Measurements from ENCODE around the gene ZC3HAV1. TPM values are rescaled to one million over a fixed set of nuclear protein-coding genes. Genes with fewer than 3 reads are reported as not detected.
A peak's percentile ranks its signal among the peaks of the same experiment; 100 is the strongest.
"Not testable (repeated sequence)": the region's sequence is repeated elsewhere in the genome, so short reads cannot be mapped to it uniquely, and the experiment has no call there.

Gene ZC3HAV1
- total and polyA plus RNA-seq, 2 of the 4 experiments (the other 2 are of a cell fraction), result 9.9 to 22.4 TPM

- TF ChIP-seq RCOR1 (IDR thresholded peaks at IDR 0.05; ENCODE audit: insufficient replicate concordance, low read length), result no peak
- TF ChIP-seq CHD1 (IDR thresholded peaks at IDR 0.05; ENCODE audit: low read depth, low read length), result no peak
- TF ChIP-seq POLR2A (IDR thresholded peaks at IDR 0.05; ENCODE audit: low read depth, low read length), result no peak
These were observed 993 bp downstream of the ZC3HAV1 start (continued) for GRCh38 chr7:139108266-139109187.

- Histone ChIP-seq H3K79me1 (ENCODE audit: low read depth in 1 of 2, low read length in 2 of 2) (peaks cover 19 to 45% of the 10 kb centered on the region in 2 experiments), H3K4me1 (ENCODE audit: control insufficient read depth, insufficient read depth, low read length) (peaks cover 2% of the 10 kb centered on the region), H2AK9ac (replicated peaks; ENCODE audit: low read depth, low read length, poor library complexity) (no peak overlapping the region), H4K5ac (ENCODE audit: low read depth, low read length) (no peak overlapping the region), H2BK20ac (ENCODE audit: low read depth, low read length) (no peak overlapping the region), H3K9me3 (ENCODE audit: control insufficient read depth, insufficient read depth, low read length) (no peaks in the 10 kb centered on the region), H2BK120ac (ENCODE audit: low read depth, low read length) (no peak overlapping the region), H3K27me3 (ENCODE audit: control insufficient read depth, insufficient read depth, low read length) (no peaks in the 10 kb centered on the region), H4K20me1 (ENCODE audit: insufficient read depth, low read length) (peaks cover 3% of the 10 kb centered on the region; the same call in 1 of the 2 replicates), H2BK15ac (ENCODE audit: low read depth, low read length) (no peak overlapping the region), H2AFZ (replicated peaks; ENCODE audit: low read length, poor library complexity) (no peak overlapping the region), H3K36me3 (ENCODE audit: control insufficient read depth, insufficient read depth, low read length) (no peaks in the 10 kb centered on the region), H3K23ac (ENCODE audit: low read depth, low read length) (peak overlapping the region; percentile 89), H3K9me1 (ENCODE audit: insufficient read depth, low read length) (peaks cover 9% of the 10 kb centered on the region; the same call in 1 of the 2 replicates), H3K4me3 (ENCODE audit: insufficient read depth, low read depth, low read length) (no peak overlapping the region), H2AK5ac (ENCODE audit: low read depth, low read length) (no peak overlapping the region), H3K27ac (ENCODE audit: insufficient read depth, low read length) (no peak overlapping the region), H4K8ac (ENCODE audit: low read depth in 2 of 2, low read length in 2 of 2) (no peak overlapping the region), H4K91ac (ENCODE audit: insufficient read depth, low read depth, low read length) (no peak overlapping the region), H3K9ac (ENCODE audit: low read depth, low read length) (no peak overlapping the region), H2BK5ac (ENCODE audit: low read depth, low read length, poor library complexity, severe bottlenecking) (no peak overlapping the region), H3K4me2 (ENCODE audit: low read depth, low read length) (0 out of 2 replicates have a peak overlapping the region, but pooled peaks have one; percentile 35), H3K14ac (replicated peaks; ENCODE audit: low read depth, low read length) (no peak overlapping the region), H3K4ac (ENCODE audit: low read depth, low read length) (0 out of 2 replicates have a peak overlapping the region, but pooled peaks have one; percentile 27), H3K18ac (ENCODE audit: low read depth, low read length) (no peak overlapping the region), H3K56ac (ENCODE audit: extremely low read depth, insufficient read depth, low read length) (no peak overlapping the region)
- in situ Hi-C loops (cut with MboI; ENCODE audit: low sequenced_read_pairs), result no loop called here
- ChIA-PET CTCF (no interaction called here), POLR2A (ENCODE audit: unreplicated experiment) (no interaction called here)
- TF ChIP-seq RFX5 (IDR thresholded peaks at IDR 0.05; ENCODE audit: low read depth, low read length), result no peak
- no CpG with 5 or more reads among the region's 2 CpGs for WGBS, 2 experiments (ENCODE audit: extremely low coverage in 2 of 2, insufficient read length in 1 of 2)
- DNase-seq (no peak), ATAC-seq (ENCODE audit: low read depth) (no peak)
- dilution Hi-C loops (cut with HindIII; ENCODE audit: low sequenced_read_pairs, unreplicated experiment), result no loop called here
- intact Hi-C loops (cut with micrococcal nuclease), result no loop called here
- BruUV-seq (replicated peaks), result no TSS peak
These were observed 2.6 kb downstream of the ZC3HAV1 start for GRCh38 chr7:139106959-139107358.

DNA sequence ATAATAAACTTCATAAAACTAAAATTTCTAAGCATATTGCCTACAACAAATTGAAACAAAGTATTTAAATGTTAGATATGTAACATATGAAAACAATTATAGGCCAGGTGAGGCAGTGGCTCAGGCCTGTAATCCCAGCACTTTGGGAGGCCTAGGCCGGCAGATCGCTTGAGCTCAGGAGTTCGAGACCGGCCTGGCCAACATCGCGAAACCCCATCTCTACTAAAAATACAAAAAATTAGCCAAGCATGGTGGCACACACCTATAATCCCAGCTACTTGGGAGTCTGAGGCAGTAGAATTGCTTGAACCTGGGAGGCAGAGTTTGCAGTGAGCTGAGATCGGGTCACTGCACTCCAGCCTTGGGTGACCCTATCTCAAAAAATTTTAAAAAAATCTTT is 3.3 kb downstream of the ZC3HAV1 start:
- BruUV-seq (replicated peaks); H3K4me1 ChIP-seq (ENCODE audit: control insufficient read depth, insufficient read depth, low read length); H3K9ac ChIP-seq (ENCODE audit: low read depth, low read length); H2BK5ac ChIP-seq (ENCODE audit: low read depth, low read length, poor library complexity, severe bottlenecking); H3K23ac ChIP-seq (ENCODE audit: low read depth, low read length); H3K36me3 ChIP-seq (ENCODE audit: control insufficient read depth, insufficient read depth, low read length); H3K9me3 ChIP-seq (ENCODE audit: control insufficient read depth, insufficient read depth, low read length); intact Hi-C loops (cut with micrococcal nuclease); H3K27ac ChIP-seq (ENCODE audit: insufficient read depth, low read length); H3K27me3 ChIP-seq (ENCODE audit: control insufficient read depth, insufficient read depth, low read length); CTCF ChIA-PET; POLR2A ChIA-PET (ENCODE audit: unreplicated experiment); H4K5ac ChIP-seq (ENCODE audit: low read depth, low read length); H2AK9ac ChIP-seq (replicated peaks; ENCODE audit: low read depth, low read length, poor library complexity); H4K8ac ChIP-seq (ENCODE audit: low read depth in 2 of 2, low read length in 2 of 2); DNase-seq; H3K9me1 ChIP-seq (ENCODE audit: insufficient read depth, low read length); H4K20me1 ChIP-seq (ENCODE audit: insufficient read depth, low read length); H2BK15ac ChIP-seq (ENCODE audit: low read depth, low read length); H3K56ac ChIP-seq (ENCODE audit: extremely low read depth, insufficient read depth, low read length); H2BK20ac ChIP-seq (ENCODE audit: low read depth, low read length); H3K4me2 ChIP-seq (ENCODE audit: low read depth, low read length); H4K91ac ChIP-seq (ENCODE audit: insufficient read depth, low read depth, low read length); H3K18ac ChIP-seq (ENCODE audit: low read depth, low read length); H3K4me3 ChIP-seq (ENCODE audit: insufficient read depth, low read depth, low read length); dilution Hi-C loops (cut with HindIII; ENCODE audit: low sequenced_read_pairs, unreplicated experiment); H2BK120ac ChIP-seq (ENCODE audit: low read depth, low read length); H2AFZ ChIP-seq (replicated peaks; ENCODE audit: low read length, poor library complexity); H3K4ac ChIP-seq (ENCODE audit: low read depth, low read length); H2AK5ac ChIP-seq (ENCODE audit: low read depth, low read length); ATAC-seq (ENCODE audit: low read depth); in situ Hi-C loops (cut with MboI; ENCODE audit: low sequenced_read_pairs); H3K14ac ChIP-seq (replicated peaks; ENCODE audit: low read depth, low read length): not testable (repeated sequence)
- WGBS, 2 experiments (ENCODE audit: extremely low coverage in 2 of 2, insufficient read length in 1 of 2), result no CpG with 5 or more reads among the region's 7 CpGs
- peaks cover 19 to 46% of the 10 kb centered on the region in 2 experiments for H3K79me1 ChIP-seq (ENCODE audit: low read depth in 1 of 2, low read length in 2 of 2)
